HEK293 (cell line): ENCODE measurements around the gene CACNA2D3.

Experiments used
- YY1 ChIP-seq: fragments of 450-650 bp; formaldehyde crosslinking; IDR thresholded peaks from 2 replicates; pipeline ENCODE4 v1.5.1; 2018; ENCODE audit warnings: missing biosample characterization, missing genetic modification characterization
- ZNF132 ChIP-seq: fragments of 450-650 bp; formaldehyde crosslinking; IDR thresholded peaks from 2 replicates; pipeline ENCODE4 v1.5.1; 2017; ENCODE audit warnings: missing biosample characterization, missing genetic modification characterization, borderline replicate concordance
- ZNF768 ChIP-seq: fragments of 450-650 bp; formaldehyde crosslinking; IDR thresholded peaks from 2 replicates; pipeline ENCODE4 v1.5.1; 2018; ENCODE audit warnings: missing biosample characterization, mild to moderate bottlenecking, missing genetic modification characterization
- ZSCAN30 ChIP-seq: fragments of 450-650 bp; IDR thresholded peaks from 2 replicates; pipeline ENCODE4 v1.5.1; 2018; ENCODE audit warnings: missing biosample characterization, mild to moderate bottlenecking, missing genetic modification characterization, moderate library complexity
- TF ChIP-seq, protein P1 (sequence below): fragments of 450-650 bp; formaldehyde crosslinking; IDR thresholded peaks from 2 replicates; pipeline ENCODE4 v1.5.1; 2016; ENCODE audit warnings: missing biosample characterization, missing genetic modification characterization
- TF ChIP-seq, protein P2 (sequence below): fragments of 450-650 bp; formaldehyde crosslinking; IDR thresholded peaks from 2 replicates; pipeline ENCODE4 v1.5.1; 2016; ENCODE audit warnings: missing biosample characterization, missing genetic modification characterization
- TF ChIP-seq, protein P3 (sequence below): fragments of 450-650 bp; formaldehyde crosslinking; IDR thresholded peaks from 2 replicates; pipeline ENCODE4 v1.5.1; 2016; ENCODE audit warnings: missing biosample characterization, missing genetic modification characterization
- TF ChIP-seq, protein P4 (sequence below): fragments of 450-650 bp; formaldehyde crosslinking; IDR thresholded peaks from 2 replicates; pipeline ENCODE4 v1.5.1; 2016; ENCODE audit warnings: missing biosample characterization, missing genetic modification characterization

DNA sequence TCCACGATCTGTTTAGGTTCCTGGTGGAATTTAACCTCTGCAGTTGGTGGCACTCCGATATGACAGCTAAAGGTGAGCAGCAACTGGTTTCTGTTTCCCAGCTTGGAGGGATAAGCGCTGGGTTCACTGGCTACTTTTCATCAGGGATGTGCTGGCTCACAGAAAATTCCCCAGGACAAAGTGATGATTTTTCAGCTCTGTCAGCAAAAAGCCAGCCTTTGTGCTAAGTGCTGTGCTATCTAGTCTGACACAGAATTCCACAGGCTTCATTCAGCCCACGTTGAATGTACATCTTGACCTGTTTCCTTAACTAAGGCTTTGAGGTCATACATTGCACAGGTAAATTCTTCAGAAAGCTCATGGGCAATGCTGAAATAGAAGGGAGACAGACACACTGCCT, 887.0 kb downstream of the CACNA2D3 start:
- TF ChIP-seq, protein P1, sequence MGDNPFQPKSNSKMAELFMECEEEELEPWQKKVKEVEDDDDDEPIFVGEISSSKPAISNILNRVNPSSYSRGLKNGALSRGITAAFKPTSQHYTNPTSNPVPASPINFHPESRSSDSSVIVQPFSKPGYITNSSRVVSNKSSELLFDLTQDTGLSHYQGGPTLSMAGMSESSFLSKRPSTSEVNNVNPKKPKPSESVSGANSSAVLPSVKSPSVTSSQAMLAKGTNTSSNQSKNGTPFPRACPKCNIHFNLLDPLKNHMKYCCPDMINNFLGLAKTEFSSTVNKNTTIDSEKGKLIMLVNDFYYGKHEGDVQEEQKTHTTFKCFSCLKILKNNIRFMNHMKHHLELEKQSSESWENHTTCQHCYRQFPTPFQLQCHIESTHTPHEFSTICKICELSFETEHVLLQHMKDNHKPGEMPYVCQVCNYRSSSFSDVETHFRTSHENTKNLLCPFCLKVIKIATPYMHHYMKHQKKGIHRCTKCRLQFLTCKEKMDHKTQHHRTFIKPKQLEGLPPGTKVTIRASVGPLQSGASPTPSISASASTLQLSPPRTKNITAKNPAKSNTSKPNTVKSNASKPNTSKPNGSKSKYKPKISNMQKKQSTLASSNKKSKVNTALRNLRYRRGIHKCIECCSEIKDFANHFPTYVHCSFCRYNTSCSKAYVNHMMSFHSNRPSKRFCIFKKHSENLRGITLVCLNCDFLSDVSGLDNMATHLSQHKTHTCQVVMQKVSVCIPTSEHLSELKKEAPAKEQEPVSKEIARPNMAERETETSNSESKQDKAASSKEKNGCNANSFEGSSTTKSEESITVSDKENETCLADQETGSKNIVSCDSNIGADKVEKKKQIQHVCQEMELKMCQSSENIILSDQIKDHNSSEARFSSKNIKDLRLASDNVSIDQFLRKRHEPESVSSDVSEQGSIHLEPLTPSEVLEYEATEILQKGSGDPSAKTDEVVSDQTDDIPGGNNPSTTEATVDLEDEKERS, result no peak
- TF ChIP-seq ZNF132 (tag by site-specific recombination) (no peak), ZSCAN30 (tag by site-specific recombination) (no peak), ZNF768 (no peak), YY1 (tag by site-specific recombination) (no peak)
- TF ChIP-seq, protein P2, sequence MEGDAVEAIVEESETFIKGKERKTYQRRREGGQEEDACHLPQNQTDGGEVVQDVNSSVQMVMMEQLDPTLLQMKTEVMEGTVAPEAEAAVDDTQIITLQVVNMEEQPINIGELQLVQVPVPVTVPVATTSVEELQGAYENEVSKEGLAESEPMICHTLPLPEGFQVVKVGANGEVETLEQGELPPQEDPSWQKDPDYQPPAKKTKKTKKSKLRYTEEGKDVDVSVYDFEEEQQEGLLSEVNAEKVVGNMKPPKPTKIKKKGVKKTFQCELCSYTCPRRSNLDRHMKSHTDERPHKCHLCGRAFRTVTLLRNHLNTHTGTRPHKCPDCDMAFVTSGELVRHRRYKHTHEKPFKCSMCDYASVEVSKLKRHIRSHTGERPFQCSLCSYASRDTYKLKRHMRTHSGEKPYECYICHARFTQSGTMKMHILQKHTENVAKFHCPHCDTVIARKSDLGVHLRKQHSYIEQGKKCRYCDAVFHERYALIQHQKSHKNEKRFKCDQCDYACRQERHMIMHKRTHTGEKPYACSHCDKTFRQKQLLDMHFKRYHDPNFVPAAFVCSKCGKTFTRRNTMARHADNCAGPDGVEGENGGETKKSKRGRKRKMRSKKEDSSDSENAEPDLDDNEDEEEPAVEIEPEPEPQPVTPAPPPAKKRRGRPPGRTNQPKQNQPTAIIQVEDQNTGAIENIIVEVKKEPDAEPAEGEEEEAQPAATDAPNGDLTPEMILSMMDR, result no peak
- TF ChIP-seq, protein P3, sequence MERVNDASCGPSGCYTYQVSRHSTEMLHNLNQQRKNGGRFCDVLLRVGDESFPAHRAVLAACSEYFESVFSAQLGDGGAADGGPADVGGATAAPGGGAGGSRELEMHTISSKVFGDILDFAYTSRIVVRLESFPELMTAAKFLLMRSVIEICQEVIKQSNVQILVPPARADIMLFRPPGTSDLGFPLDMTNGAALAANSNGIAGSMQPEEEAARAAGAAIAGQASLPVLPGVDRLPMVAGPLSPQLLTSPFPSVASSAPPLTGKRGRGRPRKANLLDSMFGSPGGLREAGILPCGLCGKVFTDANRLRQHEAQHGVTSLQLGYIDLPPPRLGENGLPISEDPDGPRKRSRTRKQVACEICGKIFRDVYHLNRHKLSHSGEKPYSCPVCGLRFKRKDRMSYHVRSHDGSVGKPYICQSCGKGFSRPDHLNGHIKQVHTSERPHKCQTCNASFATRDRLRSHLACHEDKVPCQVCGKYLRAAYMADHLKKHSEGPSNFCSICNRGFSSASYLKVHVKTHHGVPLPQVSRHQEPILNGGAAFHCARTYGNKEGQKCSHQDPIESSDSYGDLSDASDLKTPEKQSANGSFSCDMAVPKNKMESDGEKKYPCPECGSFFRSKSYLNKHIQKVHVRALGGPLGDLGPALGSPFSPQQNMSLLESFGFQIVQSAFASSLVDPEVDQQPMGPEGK (tag by site-specific recombination), result no peak
- TF ChIP-seq, protein P4, sequence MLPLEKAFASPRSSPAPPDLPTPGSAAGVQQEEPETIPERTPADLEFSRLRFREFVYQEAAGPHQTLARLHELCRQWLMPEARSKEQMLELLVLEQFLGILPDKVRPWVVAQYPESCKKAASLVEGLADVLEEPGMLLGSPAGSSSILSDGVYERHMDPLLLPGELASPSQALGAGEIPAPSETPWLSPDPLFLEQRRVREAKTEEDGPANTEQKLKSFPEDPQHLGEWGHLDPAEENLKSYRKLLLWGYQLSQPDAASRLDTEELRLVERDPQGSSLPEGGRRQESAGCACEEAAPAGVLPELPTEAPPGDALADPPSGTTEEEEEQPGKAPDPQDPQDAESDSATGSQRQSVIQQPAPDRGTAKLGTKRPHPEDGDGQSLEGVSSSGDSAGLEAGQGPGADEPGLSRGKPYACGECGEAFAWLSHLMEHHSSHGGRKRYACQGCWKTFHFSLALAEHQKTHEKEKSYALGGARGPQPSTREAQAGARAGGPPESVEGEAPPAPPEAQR, result no peak
